ENCODE results near the gene VRTN.
"Not testable (repeated sequence)": the region's sequence is repeated elsewhere in the genome, so short reads cannot be mapped to it uniquely, and the experiment has no call there.

VRTN gene

GRCh38 chr14:74377976-74378690 is 29.9 kb downstream of the VRTN start:
- DNase-seq, result no peak
- ChIA-PET POLR2A (no interaction called here), CTCF (interaction anchor here (1.3 kb wide), 1 partner anchor 21 kb away, joined by 3 read pairs; no protein-coding TSS in a partner anchor)
- WGBS (ENCODE audit: insufficient coverage), result 99% methylated on average over 30 of the region's 38 CpGs
- no peak overlapping the region for H3K27ac ChIP-seq (ENCODE audit: insufficient read depth in 1 of 2, low read depth in 1 of 2, low read length in 2 of 2, poor library complexity in 1 of 2, severe bottlenecking in 2 of 2)
- no peaks in the 10 kb centered on the region for H3K9me3 ChIP-seq (ENCODE audit: control extremely low read depth in 1 of 5, control insufficient read depth in 4 of 5, insufficient read depth in 2 of 5, low read depth in 1 of 5, low read length in 4 of 5)
- H3K4me3 ChIP-seq (ENCODE audit: control insufficient read depth in 1 of 7, extremely low read depth in 1 of 7, insufficient read depth in 4 of 7, low read depth in 2 of 7, low read length in 6 of 7), result no peak overlapping the region
- no peaks in the 10 kb centered on the region for H3K36me3 ChIP-seq (ENCODE audit: control insufficient read depth in 4 of 4, insufficient read depth in 4 of 4, low read length in 3 of 4)
- no peaks in the 10 kb centered on the region for H3K4me1 ChIP-seq (ENCODE audit: control extremely low read depth in 1 of 4, control insufficient read depth in 4 of 4, insufficient read depth in 4 of 4, low read length in 3 of 4)
- H3K27me3 ChIP-seq (replicated peaks in 2 of 5; ENCODE audit: control insufficient read depth in 4 of 5, insufficient read depth in 5 of 5, low read length in 4 of 5), result no peaks in the 10 kb centered on the region

DNA sequence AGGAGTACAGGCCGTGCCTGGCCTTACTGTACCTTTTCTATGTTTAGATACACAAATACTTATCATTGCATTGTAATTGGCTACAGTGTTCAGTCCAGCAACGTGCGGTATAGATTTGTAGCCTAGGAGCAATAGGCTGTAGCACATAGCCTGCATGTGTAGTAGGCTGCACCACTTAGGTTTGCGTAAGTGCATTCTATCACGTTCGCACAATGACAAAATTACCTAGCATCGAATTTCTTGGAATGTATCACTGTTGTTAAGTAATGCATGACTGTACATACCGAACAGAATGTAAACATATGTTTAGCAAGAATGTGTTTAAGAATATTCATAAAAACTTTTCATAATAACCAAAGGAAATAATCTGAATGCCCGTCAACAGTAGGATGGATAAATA is 31.9 kb downstream of the VRTN start:
- ChIA-PET POLR2A (no interaction called here), CTCF (interaction anchor here (1.0 kb wide), 1 partner anchor 85 kb away, joined by 3 read pairs; no protein-coding TSS in a partner anchor)
- DNase-seq, result no peak
- Histone ChIP-seq H3K9me3 (ENCODE audit: control extremely low read depth in 1 of 5, control insufficient read depth in 4 of 5, insufficient read depth in 2 of 5, low read depth in 1 of 5, low read length in 4 of 5) (no peaks in the 10 kb centered on the region), H3K27ac (ENCODE audit: insufficient read depth in 1 of 2, low read depth in 1 of 2, low read length in 2 of 2, poor library complexity in 1 of 2, severe bottlenecking in 2 of 2) (no peak overlapping the region), H3K4me1 (ENCODE audit: control extremely low read depth in 1 of 4, control insufficient read depth in 4 of 4, insufficient read depth in 4 of 4, low read length in 3 of 4) (no peaks in the 10 kb centered on the region), H3K36me3 (ENCODE audit: control insufficient read depth in 4 of 4, insufficient read depth in 4 of 4, low read length in 3 of 4) (no peaks in the 10 kb centered on the region), H3K4me3 (ENCODE audit: control insufficient read depth in 1 of 7, extremely low read depth in 1 of 7, insufficient read depth in 4 of 7, low read depth in 2 of 7, low read length in 6 of 7) (no peak overlapping the region), H3K27me3 (replicated peaks in 2 of 5; ENCODE audit: control insufficient read depth in 4 of 5, insufficient read depth in 5 of 5, low read length in 4 of 5) (no peaks in the 10 kb centered on the region)
- WGBS (ENCODE audit: insufficient coverage), result 97% methylated on average over 3 of the region's 9 CpGs

DNA sequence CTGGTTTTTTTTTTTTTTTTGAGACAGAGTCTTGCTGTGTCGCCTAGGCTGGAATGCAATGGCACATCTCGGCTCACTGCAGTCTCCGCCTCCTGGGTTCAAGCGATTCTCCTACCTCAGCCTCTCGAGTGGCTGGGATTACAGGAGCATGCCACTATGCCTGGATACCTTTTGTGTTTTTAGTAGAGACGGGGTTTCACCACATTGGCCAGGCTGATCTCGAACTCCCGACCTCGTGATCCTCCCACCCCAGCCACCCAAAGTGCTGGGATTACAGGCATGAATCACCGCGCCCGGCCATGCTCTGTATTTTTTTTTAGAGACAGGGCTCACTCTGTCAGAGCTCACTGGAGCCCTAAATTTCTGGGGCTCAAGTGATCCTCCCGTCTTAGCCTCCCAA is 32.6 kb downstream of the VRTN start:
- CTCF ChIA-PET, result interaction anchor here (1.0 kb wide), 1 partner anchor 84 kb away, joined by 3 read pairs; no protein-coding TSS in a partner anchor

DNA sequence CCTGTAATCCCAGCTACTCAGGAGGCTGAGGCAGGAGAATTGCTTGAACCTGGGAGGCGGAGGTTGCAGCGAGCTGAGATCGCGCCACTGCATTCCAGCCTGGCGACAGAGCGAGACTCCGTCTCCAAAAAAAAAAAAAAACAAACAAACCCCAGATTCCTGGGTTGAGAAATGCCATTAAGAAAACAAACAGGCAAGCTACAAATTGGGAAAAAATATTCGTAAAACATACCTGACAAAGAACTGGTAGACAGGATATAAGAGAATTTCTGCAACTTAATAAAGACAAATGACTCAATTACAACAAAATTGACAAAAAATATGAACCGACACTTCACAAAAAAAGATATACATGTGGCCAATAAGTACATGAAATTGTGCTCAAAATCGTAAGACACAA is 33.3 kb downstream of the VRTN start:
- CTCF ChIA-PET, result not testable (repeated sequence)

More for the DNA sequence above, 32.6 kb downstream of the VRTN start:
- H3K9me3 ChIP-seq (ENCODE audit: control extremely low read depth in 1 of 5, control insufficient read depth in 4 of 5, insufficient read depth in 2 of 5, low read depth in 1 of 5, low read length in 4 of 5), result no peaks in the 10 kb centered on the region
- no peaks in the 10 kb centered on the region for H3K27me3 ChIP-seq (replicated peaks in 2 of 5; ENCODE audit: control insufficient read depth in 4 of 5, insufficient read depth in 5 of 5, low read length in 4 of 5)
- 98% methylated on average over 10 of the region's 13 CpGs for WGBS (ENCODE audit: insufficient coverage)
- no peaks in the 10 kb centered on the region for H3K4me1 ChIP-seq (ENCODE audit: control extremely low read depth in 1 of 4, control insufficient read depth in 4 of 4, insufficient read depth in 4 of 4, low read length in 3 of 4)
- H3K4me3 ChIP-seq (ENCODE audit: control insufficient read depth in 1 of 7, extremely low read depth in 1 of 7, insufficient read depth in 4 of 7, low read depth in 2 of 7, low read length in 6 of 7), result no peak overlapping the region
- no peaks in the 10 kb centered on the region for H3K36me3 ChIP-seq (ENCODE audit: control insufficient read depth in 4 of 4, insufficient read depth in 4 of 4, low read length in 3 of 4)
- POLR2A ChIA-PET, result no interaction called here
- no peak for DNase-seq
- H3K27ac ChIP-seq (ENCODE audit: insufficient read depth in 1 of 2, low read depth in 1 of 2, low read length in 2 of 2, poor library complexity in 1 of 2, severe bottlenecking in 2 of 2), result no peak overlapping the region

DNA sequence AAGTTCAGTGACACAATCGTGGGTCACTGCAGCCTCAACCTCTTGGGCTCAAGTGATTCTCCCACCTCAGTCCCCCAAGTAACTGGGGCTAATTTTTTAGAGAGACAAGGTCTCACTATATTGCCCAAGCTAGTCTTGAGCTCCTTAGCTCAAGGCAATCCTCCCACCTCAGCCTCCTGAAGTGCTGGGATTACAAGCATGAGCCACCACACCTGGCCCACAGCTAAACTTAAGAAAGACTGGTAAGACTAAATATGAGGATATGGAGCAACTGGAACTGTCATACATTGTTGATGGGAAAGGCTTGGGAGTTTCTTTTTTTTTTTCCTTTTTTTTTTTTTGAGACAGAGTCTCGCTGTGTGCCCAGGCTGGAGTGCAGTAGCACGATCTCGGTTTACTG is 34.0 kb downstream of the VRTN start:
- 91% methylated on average over 1 of the region's 4 CpGs for WGBS (ENCODE audit: insufficient coverage)

More for the DNA sequence above, 33.3 kb downstream of the VRTN start:
- not testable (repeated sequence) for H3K9me3 ChIP-seq (ENCODE audit: control extremely low read depth in 1 of 5, control insufficient read depth in 4 of 5, insufficient read depth in 2 of 5, low read depth in 1 of 5, low read length in 4 of 5); H3K4me1 ChIP-seq (ENCODE audit: control extremely low read depth in 1 of 4, control insufficient read depth in 4 of 4, insufficient read depth in 4 of 4, low read length in 3 of 4); H3K27me3 ChIP-seq (replicated peaks in 2 of 5; ENCODE audit: control insufficient read depth in 4 of 5, insufficient read depth in 5 of 5, low read length in 4 of 5); H3K36me3 ChIP-seq (ENCODE audit: control insufficient read depth in 4 of 4, insufficient read depth in 4 of 4, low read length in 3 of 4); H3K27ac ChIP-seq (ENCODE audit: insufficient read depth in 1 of 2, low read depth in 1 of 2, low read length in 2 of 2, poor library complexity in 1 of 2, severe bottlenecking in 2 of 2); H3K4me3 ChIP-seq (ENCODE audit: control insufficient read depth in 1 of 7, extremely low read depth in 1 of 7, insufficient read depth in 4 of 7, low read depth in 2 of 7, low read length in 6 of 7); DNase-seq
- POLR2A ChIA-PET, result interaction anchor here (0.6 kb wide), 1 partner anchor 10 kb away, joined by 3 read pairs; no protein-coding TSS in a partner anchor
- WGBS (ENCODE audit: insufficient coverage), result 100% methylated on average over 2 of the region's 10 CpGs

GRCh38 chr14:74389980-74390379 is 41.7 kb downstream of the VRTN start:
- no peak overlapping the region for H3K4me3 ChIP-seq (ENCODE audit: control insufficient read depth in 1 of 7, extremely low read depth in 1 of 7, insufficient read depth in 4 of 7, low read depth in 2 of 7, low read length in 6 of 7)
- no peaks in the 10 kb centered on the region for H3K9me3 ChIP-seq (ENCODE audit: control extremely low read depth in 1 of 5, control insufficient read depth in 4 of 5, insufficient read depth in 2 of 5, low read depth in 1 of 5, low read length in 4 of 5)
- POLR2A ChIA-PET, result no interaction called here
- no peaks in the 10 kb centered on the region for H3K4me1 ChIP-seq (ENCODE audit: control extremely low read depth in 1 of 4, control insufficient read depth in 4 of 4, insufficient read depth in 4 of 4, low read length in 3 of 4)
- WGBS (ENCODE audit: insufficient coverage), result 95% methylated on average over 5 of the region's 7 CpGs
- CTCF ChIA-PET, result interaction anchor here (1.1 kb wide), 1 partner anchor 14 kb away, joined by 3 read pairs; no protein-coding TSS in a partner anchor
- no peak for DNase-seq
- H3K36me3 ChIP-seq (ENCODE audit: control insufficient read depth in 4 of 4, insufficient read depth in 4 of 4, low read length in 3 of 4), result no peaks in the 10 kb centered on the region
- no peak overlapping the region for H3K27ac ChIP-seq (ENCODE audit: insufficient read depth in 1 of 2, low read depth in 1 of 2, low read length in 2 of 2, poor library complexity in 1 of 2, severe bottlenecking in 2 of 2)
- peaks cover 0 to 4% (median 0%) of the 10 kb centered on the region in 5 experiments for H3K27me3 ChIP-seq (replicated peaks in 2 of 5; ENCODE audit: control insufficient read depth in 4 of 5, insufficient read depth in 5 of 5, low read length in 4 of 5)

More for the DNA sequence above, 34.0 kb downstream of the VRTN start:
- Histone ChIP-seq H3K27ac (ENCODE audit: insufficient read depth in 1 of 2, low read depth in 1 of 2, low read length in 2 of 2, poor library complexity in 1 of 2, severe bottlenecking in 2 of 2) (no peak overlapping the region), H3K9me3 (ENCODE audit: control extremely low read depth in 1 of 5, control insufficient read depth in 4 of 5, insufficient read depth in 2 of 5, low read depth in 1 of 5, low read length in 4 of 5) (no peaks in the 10 kb centered on the region), H3K4me3 (ENCODE audit: control insufficient read depth in 1 of 7, extremely low read depth in 1 of 7, insufficient read depth in 4 of 7, low read depth in 2 of 7, low read length in 6 of 7) (no peak overlapping the region), H3K27me3 (replicated peaks in 2 of 5; ENCODE audit: control insufficient read depth in 4 of 5, insufficient read depth in 5 of 5, low read length in 4 of 5) (no peaks in the 10 kb centered on the region), H3K36me3 (ENCODE audit: control insufficient read depth in 4 of 4, insufficient read depth in 4 of 4, low read length in 3 of 4) (no peaks in the 10 kb centered on the region), H3K4me1 (ENCODE audit: control extremely low read depth in 1 of 4, control insufficient read depth in 4 of 4, insufficient read depth in 4 of 4, low read length in 3 of 4) (no peaks in the 10 kb centered on the region)
- ChIA-PET POLR2A (no interaction called here), CTCF (no interaction called here)
- DNase-seq, result no peak

DNA sequence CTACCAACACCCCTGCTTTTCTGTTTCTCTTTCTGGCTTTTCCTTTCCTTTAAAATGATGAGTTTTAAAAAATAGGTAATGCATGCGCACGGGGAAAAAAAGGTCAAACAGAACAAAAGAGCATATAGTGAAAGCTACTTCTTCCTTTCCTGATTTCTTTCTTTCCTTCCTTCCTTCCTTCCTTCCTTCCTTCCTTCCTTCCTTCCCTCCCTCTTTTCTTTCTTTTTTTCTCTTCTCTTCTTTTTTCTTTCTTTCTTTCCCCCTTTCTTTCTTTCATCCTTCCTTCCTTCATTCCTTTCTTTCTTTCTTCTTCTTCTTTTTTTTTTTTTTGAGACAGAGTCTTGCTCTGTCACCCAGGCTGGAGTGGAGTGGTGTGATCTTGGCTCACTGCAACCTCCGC is 42.2 kb downstream of the VRTN start:
- H3K27ac ChIP-seq (ENCODE audit: insufficient read depth in 1 of 2, low read depth in 1 of 2, low read length in 2 of 2, poor library complexity in 1 of 2, severe bottlenecking in 2 of 2); H3K36me3 ChIP-seq (ENCODE audit: control insufficient read depth in 4 of 4, insufficient read depth in 4 of 4, low read length in 3 of 4); H3K27me3 ChIP-seq (replicated peaks in 2 of 5; ENCODE audit: control insufficient read depth in 4 of 5, insufficient read depth in 5 of 5, low read length in 4 of 5); DNase-seq; POLR2A ChIA-PET; H3K4me1 ChIP-seq (ENCODE audit: control extremely low read depth in 1 of 4, control insufficient read depth in 4 of 4, insufficient read depth in 4 of 4, low read length in 3 of 4); H3K4me3 ChIP-seq (ENCODE audit: control insufficient read depth in 1 of 7, extremely low read depth in 1 of 7, insufficient read depth in 4 of 7, low read depth in 2 of 7, low read length in 6 of 7); CTCF ChIA-PET; H3K9me3 ChIP-seq (ENCODE audit: control extremely low read depth in 1 of 5, control insufficient read depth in 4 of 5, insufficient read depth in 2 of 5, low read depth in 1 of 5, low read length in 4 of 5): not testable (repeated sequence)
- 94% methylated on average over 2 of the region's 3 CpGs for WGBS (ENCODE audit: insufficient coverage)
